Islet precursor cell (in vitro differentiated cells): Measurements from ENCODE around the gene MFN1.
"Not testable (repeated sequence)": the region's sequence is repeated elsewhere in the genome, so short reads cannot be mapped to it uniquely, and the experiment has no call there.

Source experiments
- DNase-seq: peaks from one replicate; pipeline ENCODE4 v3.0.0-alpha.2; 2018

MFN1 gene

DNA sequence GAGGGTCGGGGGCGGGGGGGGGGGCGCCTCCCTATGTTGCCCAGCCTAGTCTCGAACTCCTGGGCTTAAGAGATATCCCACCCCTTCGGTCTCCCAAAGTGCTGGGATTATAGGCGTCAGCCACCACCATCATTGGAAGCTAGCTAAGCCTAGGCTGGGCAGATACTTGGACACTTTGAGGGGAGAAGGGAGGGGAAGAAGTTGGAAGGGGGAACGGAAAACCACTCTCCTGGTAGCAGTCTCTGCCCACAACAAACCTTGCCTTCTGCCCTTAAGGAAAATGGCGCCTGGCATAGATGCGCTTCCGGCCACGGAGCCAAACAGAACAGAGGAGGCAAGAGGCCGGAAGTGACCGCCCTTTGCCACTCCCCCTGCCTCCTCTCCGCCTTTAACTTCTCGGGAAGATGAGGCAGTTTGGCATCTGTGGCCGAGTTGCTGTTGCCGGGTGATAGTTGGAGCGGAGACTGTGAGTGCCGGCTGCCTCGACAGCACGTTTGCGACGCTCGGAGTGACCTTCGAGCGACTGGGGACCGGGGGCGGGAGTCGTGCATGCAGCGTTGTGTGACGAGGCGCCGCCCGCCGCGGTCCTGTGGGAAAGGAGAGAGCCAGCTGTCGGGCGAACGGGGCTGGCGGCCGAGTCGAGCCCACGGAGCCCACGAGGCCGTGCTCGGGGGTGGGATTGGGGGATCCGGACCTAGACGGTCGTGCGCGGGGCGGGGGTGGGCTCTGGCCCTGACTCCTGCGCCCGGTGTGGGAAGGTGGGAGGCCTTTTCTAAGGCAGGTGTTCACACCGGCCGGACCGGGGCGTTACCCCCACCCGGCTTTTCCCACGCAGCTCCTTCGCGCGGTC is at the start of gene MFN1:
MFN1 (plus strand) TSS at position 365 of the 850 bp plus-strand sequence. CDS start 1,143 bp downstream, outside the sequence.
- peak; percentile 98 for DNase-seq

DNA sequence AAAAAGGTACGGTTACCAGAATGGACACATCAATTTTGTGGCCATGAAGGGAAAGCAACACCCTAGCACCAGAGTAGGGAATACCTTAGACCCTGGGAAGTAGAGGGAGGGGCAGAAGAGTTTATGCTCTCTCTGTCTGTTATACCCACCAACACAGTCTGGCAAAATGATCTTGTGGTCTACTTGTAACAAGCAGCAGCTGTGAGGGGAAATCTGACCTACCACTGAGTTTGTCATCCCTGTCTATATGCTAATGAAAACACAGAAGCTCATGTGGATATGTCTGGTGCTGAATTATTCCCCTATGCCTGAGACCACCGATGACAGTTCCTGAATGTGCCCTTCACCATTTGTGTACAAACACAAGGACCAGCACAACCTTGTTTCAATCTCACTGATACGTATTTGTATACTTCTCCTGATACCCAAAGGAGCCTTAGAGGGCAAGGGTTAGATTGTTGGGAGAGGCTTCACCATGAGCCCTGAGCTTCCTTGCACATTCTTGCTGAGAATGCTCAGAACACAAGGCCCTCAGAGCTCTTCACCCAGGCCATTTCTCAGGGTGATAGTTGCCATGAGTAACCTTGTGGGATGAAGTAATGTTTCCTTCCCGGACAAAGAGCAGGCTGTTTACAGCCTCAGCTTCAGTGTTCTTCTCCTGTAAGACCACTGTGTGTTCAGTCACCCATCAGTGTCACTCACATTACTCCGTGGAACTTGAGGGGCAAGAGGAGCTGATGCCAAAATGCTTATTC is 49.4 kb upstream of the MFN1 start:
- DNase-seq: no peak

- no peak for DNase-seq
These were observed 48.2 kb upstream of the MFN1 start for GRCh38 chr3:179299316-179299715.

- no peak for DNase-seq
These were observed 47.4 kb upstream of the MFN1 start for GRCh38 chr3:179299999-179300613.

- DNase-seq: no peak
These were observed 45.9 kb upstream of the MFN1 start for GRCh38 chr3:179301645-179302044.

- no peak for DNase-seq
These were observed 45.4 kb upstream of the MFN1 start for GRCh38 chr3:179302111-179302510.

DNA sequence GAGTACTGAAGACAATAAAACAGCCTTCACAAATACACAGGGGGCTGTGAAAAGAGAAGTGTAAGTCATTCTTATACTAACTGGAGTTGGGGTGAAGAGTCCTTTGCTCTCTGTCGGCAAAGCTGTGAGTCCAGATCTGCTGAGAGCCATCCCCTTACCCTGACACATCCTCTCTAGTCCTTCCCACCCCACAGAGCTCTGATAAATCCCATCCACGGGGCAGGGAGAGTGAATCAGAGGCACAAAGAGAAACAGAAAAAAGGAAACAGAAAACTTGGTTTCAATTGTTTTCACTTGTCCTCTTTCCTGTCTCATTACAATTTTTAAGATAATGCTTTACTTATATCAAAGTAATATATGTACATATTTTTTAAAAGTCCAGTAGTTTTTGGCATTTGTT is 42.9 kb upstream of the MFN1 start:
- DNase-seq: no peak

DNA sequence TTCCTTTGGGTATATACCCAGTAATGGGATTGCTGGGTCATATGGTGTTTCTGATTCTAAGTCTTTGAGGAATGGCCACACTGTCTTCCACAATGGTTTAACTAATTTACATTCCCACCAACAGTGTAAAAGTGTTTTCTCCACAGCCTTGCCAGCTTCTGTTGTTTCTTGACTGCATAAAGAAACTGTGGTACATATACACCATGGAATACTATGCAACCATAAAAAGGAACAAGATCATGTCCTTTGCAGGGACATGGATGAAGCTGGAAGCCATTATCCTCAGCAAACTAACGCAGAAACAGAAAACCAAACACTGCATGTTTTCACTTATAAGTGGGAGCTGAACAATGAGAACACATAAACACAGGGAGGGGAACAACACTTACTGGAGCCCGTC is 40.1 kb upstream of the MFN1 start:
- DNase-seq: not testable (repeated sequence)

GRCh38 chr3:179308001-179308400 is 39.5 kb upstream of the MFN1 start:
- DNase-seq: no peak

GRCh38 chr3:179309225-179310078 is 38.1 kb upstream of the MFN1 start:
- DNase-seq: no peak

GRCh38 chr3:179318876-179319275 is 28.6 kb upstream of the MFN1 start:
- no peak for DNase-seq

DNA sequence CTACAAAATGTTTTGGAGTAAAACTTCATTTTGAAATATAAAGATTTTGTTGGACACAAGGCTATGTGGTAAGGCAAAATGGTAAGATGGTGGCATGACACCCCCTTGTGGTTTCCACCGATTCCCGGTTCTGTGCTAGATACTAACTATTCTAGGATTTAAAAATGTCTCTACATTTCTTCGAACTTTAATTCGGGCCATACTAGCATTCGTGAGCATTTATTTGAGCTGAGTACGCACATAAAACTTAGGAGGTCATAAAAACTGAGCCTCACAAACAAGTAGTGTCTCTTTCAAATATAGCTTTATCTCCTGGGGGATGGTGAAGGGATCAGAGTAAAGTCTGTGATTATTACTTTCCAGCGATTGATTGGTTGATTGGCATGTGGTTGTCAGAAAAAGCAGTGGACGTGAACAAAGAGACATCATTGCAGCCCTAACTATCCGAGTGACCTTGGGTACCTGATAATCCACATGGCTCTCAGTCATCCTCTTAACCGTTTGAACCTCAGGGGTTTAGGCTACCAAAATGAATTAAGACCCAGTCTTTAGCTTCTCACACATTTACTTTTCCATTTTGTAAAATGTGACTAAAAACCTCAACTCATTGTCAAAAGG is 25.7 kb upstream of the MFN1 start:
- DNase-seq: no peak

DNA sequence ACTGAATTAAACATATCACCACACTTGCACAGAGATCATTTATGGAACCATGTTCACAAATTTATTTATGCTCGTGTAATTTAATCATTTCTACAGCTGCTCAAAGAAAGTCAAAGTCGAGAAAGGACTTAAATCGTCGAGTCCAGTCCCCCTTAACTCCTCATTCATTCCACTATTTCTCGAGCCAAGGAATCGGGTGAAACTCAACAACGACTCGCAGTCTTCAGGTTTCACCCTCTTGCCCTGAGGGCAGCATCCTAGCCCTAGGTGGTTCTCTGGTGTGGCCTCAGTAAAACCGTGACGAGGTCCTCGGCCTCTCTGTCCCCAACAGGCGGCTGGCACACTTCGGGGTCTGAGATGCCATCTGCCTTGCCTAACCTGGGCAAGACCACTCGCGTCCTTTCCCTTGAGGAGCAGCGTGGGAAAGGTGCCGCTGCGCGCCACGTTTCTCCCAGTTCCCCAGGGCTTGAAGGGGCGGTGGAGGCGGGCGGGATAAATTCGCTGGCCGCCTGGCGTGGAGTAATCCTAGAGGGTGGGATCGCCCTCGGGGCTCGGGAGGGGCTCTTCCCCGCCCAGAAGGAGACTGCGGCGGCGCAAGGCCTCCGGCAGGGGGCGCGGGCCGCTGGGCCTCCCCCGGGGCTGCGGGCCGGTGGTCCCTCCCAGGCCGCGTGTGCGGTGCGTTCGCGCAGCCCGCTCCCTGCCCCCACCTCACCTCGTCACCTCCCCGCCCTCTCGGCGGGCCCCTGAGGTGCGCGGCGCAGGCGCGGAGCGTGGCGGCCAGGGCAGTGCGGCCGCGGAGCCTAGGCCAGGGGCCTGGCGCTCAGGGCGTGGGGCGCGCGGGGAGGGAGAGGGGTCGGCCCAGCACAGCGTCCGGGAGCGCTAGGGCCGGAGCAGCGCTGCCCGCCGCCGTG is 25.0 kb upstream of the MFN1 start, which contains the start of gene ZNF639:
ZNF639 (plus strand) TSS at position 746 of the 911 bp plus-strand sequence. CDS start 5,263 bp downstream, outside the sequence.
- DNase-seq: peak; percentile 94

- DNase-seq: peak; percentile 82
These were observed 24.1 kb upstream of the MFN1 start for GRCh38 chr3:179323197-179324110.

GRCh38 chr3:179324270-179324754 is 23.2 kb upstream of the MFN1 start:
- DNase-seq: no peak

DNA sequence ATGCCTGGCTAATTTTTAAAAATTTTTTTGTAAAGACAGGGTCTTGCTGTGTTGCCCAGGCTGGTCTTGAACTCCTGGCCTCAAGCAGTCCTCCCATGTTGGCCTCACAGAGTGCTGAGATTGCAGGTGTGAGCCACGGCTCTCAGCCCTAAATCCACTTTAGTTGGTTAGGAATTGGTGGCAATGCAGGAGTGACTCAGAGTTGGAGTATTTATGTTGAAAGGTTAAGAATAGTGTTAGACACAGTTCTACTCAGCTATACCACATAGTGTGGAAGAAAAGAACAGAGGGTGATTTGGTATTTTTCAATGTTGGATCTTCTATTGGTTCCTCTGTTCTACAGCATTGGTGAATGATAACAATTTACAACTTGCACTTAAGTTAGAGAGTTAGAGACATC is 17.1 kb upstream of the MFN1 start:
- peak; percentile 15 for DNase-seq

DNA sequence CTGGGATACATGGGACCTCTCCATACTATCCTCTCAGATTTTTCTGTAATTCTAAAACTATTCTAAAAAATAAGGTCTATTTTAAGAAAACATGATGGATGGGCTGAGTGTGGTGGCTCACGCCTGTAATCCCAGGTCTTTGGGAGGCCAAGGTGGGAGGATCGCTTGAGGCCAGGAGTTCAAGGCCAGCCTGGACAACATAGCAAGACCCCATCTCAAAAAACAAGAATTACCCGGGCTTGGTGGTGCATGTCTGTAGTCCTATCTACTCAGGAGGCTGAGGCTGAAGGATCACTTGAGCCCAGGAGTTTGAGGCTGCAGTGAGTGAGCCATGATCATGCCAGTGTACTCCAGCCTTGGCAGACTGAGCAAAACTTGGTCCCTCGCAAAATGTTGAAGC is 15.3 kb upstream of the MFN1 start:
- peak; percentile 14 for DNase-seq

- DNase-seq: peak; percentile 2
These were observed 14.4 kb upstream of the MFN1 start for GRCh38 chr3:179333084-179333483.

- no peak for DNase-seq
These were observed 11.1 kb upstream of the MFN1 start for GRCh38 chr3:179336345-179336929.
